NT2/D1 (cell line): Measurements from ENCODE around the gene PNMA6F.
"Not testable (repeated sequence)": the region's sequence is repeated elsewhere in the genome, so short reads cannot be mapped to it uniquely, and the experiment has no call there.

ENCODE experiments used
- SUZ12 ChIP-seq: IDR thresholded peaks from 2 replicates; pipeline ENCODE4 v1.6.1; 2011; ENCODE audit not compliant: insufficient read length, insufficient read depth; ENCODE audit errors: extremely low read depth
- YY1 ChIP-seq: IDR thresholded peaks from 2 replicates; pipeline ENCODE4 v1.6.1; 2011; ENCODE audit not compliant: insufficient read length, insufficient read depth
- ZNF274 ChIP-seq: IDR thresholded peaks from 2 replicates; pipeline ENCODE4 v1.6.1; 2011; ENCODE audit warnings: mild to moderate bottlenecking, low read depth, low read length

GRCh38 chrX:153293485-153294071, 28.0 kb downstream of the PNMA6F start:
- TF ChIP-seq ZNF274, SUZ12, YY1: not testable (repeated sequence)
